Neuronal stem cell (in vitro differentiated cells): Measurements from ENCODE around the gene CACNA2D2.

Experiments
- DNase-seq: peaks from one replicate; pipeline ENCODE4 v3.0.0-alpha.2; 2013; ENCODE audit warnings: low spot score
- H2AFZ ChIP-seq: one replicate; pipeline ENCODE4 v1.6.1; 2013; ENCODE audit warnings: mild to moderate bottlenecking, low read length, inconsistent platforms
- H2AK5ac ChIP-seq: 2 replicates; pipeline ENCODE4 v1.6.1; 2013; ENCODE audit warnings: low read depth, mild to moderate bottlenecking, inconsistent platforms, low read length, moderate library complexity, mixed read lengths
- H2BK120ac ChIP-seq: 2 replicates; pipeline ENCODE4 v1.6.1; 2013; ENCODE audit warnings: low read depth, mild to moderate bottlenecking, inconsistent platforms, low read length, moderate library complexity, mixed read lengths
- H2BK12ac ChIP-seq: one replicate; pipeline ENCODE4 v1.6.1; 2013; ENCODE audit warnings: low read length, inconsistent platforms
- H2BK15ac ChIP-seq: 2 replicates; pipeline ENCODE4 v1.6.1; 2013; ENCODE audit warnings: mild to moderate bottlenecking, low read length, inconsistent platforms, mixed read lengths
- H2BK5ac ChIP-seq: one replicate; pipeline ENCODE4 v1.6.1; 2013; ENCODE audit warnings: inconsistent platforms, mild to moderate bottlenecking, low read length, moderate library complexity
- H3K14ac ChIP-seq: one replicate; pipeline ENCODE4 v1.6.1; 2013; ENCODE audit warnings: low read length, inconsistent platforms
- H3K18ac ChIP-seq: 2 replicates; pipeline ENCODE4 v1.6.1; 2013; ENCODE audit warnings: low read length, inconsistent platforms
- H3K23ac ChIP-seq: 2 replicates; pipeline ENCODE4 v1.6.1; 2013; ENCODE audit warnings: low read depth, mild to moderate bottlenecking, mixed read lengths, low read length, inconsistent platforms; ENCODE audit not compliant: poor library complexity
- H3K27ac ChIP-seq: replicated peaks from 3 replicates; pipeline ENCODE4 v1.5.1; 2013; ENCODE audit warnings: low read length, inconsistent platforms
- H3K27me3 ChIP-seq, 3 experiments: 2 replicates each; pipeline ENCODE4 v1.6.1; 2013; ENCODE audit warnings: low read length in 3 of 3, mild to moderate bottlenecking in 2 of 3, inconsistent platforms in 1 of 3, low read depth in 1 of 3, mixed read lengths in 1 of 3, moderate library complexity in 1 of 3; ENCODE audit not compliant: control insufficient read depth in 3 of 3, insufficient read depth in 3 of 3
- H3K36me3 ChIP-seq, 2 donors: replicated peaks in 1 of 2; 2 replicates each; pipeline ENCODE4 v1.6.1; 2013; ENCODE audit warnings: low read length in 2 of 2; ENCODE audit not compliant: control insufficient read depth in 2 of 2, insufficient read depth in 2 of 2
- H3K4ac ChIP-seq: 2 replicates; pipeline ENCODE4 v1.6.1; 2013; ENCODE audit warnings: inconsistent platforms, mild to moderate bottlenecking, low read length, moderate library complexity
- H3K4me1 ChIP-seq, 2 donors: 1 replicate in 1 of 2; 2 replicates in 1 of 2; pipeline ENCODE4 v1.6.1; 2013; ENCODE audit warnings: low read length in 2 of 2, low read depth in 1 of 2; ENCODE audit not compliant: control insufficient read depth in 2 of 2, insufficient read depth in 1 of 2
- H3K4me2 ChIP-seq: one replicate; pipeline ENCODE4 v1.6.1; 2013; ENCODE audit warnings: mild to moderate bottlenecking, low read length, inconsistent platforms; ENCODE audit not compliant: insufficient read depth, poor library complexity, severe bottlenecking
- H3K4me3 ChIP-seq, 2 donors: 2 replicates each; pipeline ENCODE4 v1.5.1; 2013; ENCODE audit warnings: low read length in 2 of 2, mild to moderate bottlenecking in 2 of 2, inconsistent platforms in 1 of 2, moderate library complexity in 1 of 2
- H3K79me1 ChIP-seq: one replicate; pipeline ENCODE4 v1.6.1; 2013; ENCODE audit warnings: low read depth, mild to moderate bottlenecking, inconsistent platforms, low read length, moderate library complexity
- H3K9ac ChIP-seq: one replicate; pipeline ENCODE4 v1.6.1; 2013; ENCODE audit warnings: mild to moderate bottlenecking, low read depth, low read length, inconsistent platforms; ENCODE audit not compliant: poor library complexity
- H3K9me3 ChIP-seq, 2 donors: replicated peaks in 1 of 2; 2 replicates each; pipeline versions ENCODE3 to v1.6.1; 2013; ENCODE audit warnings: low read length in 2 of 2, mild to moderate bottlenecking in 2 of 2, inconsistent platforms in 1 of 2, low read depth in 1 of 2, mixed read lengths in 1 of 2, moderate library complexity in 1 of 2; ENCODE audit not compliant: control insufficient read depth in 2 of 2, insufficient read depth in 1 of 2
- H4K8ac ChIP-seq: one replicate; pipeline ENCODE4 v1.6.1; 2013; ENCODE audit warnings: low read depth, mild to moderate bottlenecking, inconsistent platforms, low read length, moderate library complexity
- H4K91ac ChIP-seq: one replicate; pipeline ENCODE4 v1.6.1; 2013; ENCODE audit warnings: low read length, low read depth, mild to moderate bottlenecking, inconsistent platforms; ENCODE audit not compliant: poor library complexity
- WGBS, 2 donors: extraction: QIAGEN DNeasy Blood & Tissue Kit; methylation state at CpG; one replicate each; pipeline ENCODE4 v1.1.7; 2013; ENCODE audit warnings: missing lambda C conversion rate in 2 of 2, mixed read lengths in 1 of 2; ENCODE audit not compliant: insufficient read length in 2 of 2, insufficient replicate concordance in 1 of 2; ENCODE audit errors: extremely low coverage in 2 of 2; 5-methylcytosine and 5-hydroxymethylcytosine counted together

CACNA2D2 gene

DNA sequence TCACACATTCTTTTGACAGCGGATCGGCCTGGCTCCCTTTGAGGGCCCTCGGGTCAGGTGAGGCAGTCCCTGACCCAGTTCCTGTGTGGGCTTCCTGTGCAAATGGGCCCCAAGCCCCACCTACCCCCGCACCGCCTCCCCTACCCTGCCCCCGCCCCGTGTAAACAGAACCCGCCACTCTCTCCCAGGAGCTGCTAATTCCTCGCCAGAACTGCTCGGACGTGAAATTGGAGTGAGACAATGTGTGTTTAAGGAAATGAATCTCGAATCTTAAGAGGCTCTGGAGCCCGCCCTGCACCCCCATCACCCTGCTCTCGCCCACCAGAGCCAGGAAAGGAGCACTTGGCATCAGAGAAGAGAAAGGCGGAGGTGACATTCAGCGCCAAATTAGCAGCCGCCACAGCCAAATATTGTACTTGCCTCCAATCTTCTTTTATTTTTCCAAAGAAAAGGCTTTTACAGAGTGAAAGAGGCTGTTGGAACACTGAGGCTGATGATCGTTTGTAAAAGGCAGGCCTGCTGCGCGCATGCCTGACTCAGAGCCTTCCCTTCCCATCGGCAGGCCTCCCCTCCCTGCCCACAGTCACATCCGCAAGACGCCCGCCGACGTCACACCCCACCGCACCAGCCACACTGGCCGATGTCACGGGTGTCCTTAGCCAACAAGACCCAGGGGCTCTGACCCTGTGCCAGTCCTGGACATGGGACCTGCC, 53.1 kb downstream of the CACNA2D2 start:
- H2AFZ ChIP-seq = peak overlapping the region; percentile 59
- no peak overlapping the region for H4K91ac ChIP-seq
- H4K8ac ChIP-seq = no peak overlapping the region
- no peak overlapping the region for H2AK5ac ChIP-seq
- H3K9me3 ChIP-seq = no peaks in the 10 kb centered on the region
- H3K4me3 ChIP-seq = no peak overlapping the region
- H3K4me2 ChIP-seq = no peak overlapping the region
- no CpG with 5 or more reads among the region's 29 CpGs for WGBS, 2 donors
- no peaks in the 10 kb centered on the region for H3K79me1 ChIP-seq
- peaks cover 0 to 38% (median 0%) of the 10 kb centered on the region in 3 experiments for H3K27me3 ChIP-seq
- H3K18ac ChIP-seq = peak overlapping the region; percentile 87
- peak overlapping the region; percentile 8 for H2BK5ac ChIP-seq
- H3K4ac ChIP-seq = no peak overlapping the region
- peaks cover 7 to 26% of the 10 kb centered on the region in 2 donors for H3K4me1 ChIP-seq
- H3K9ac ChIP-seq = no peak overlapping the region
- H3K14ac ChIP-seq = no peak overlapping the region
- no peak overlapping the region for H3K23ac ChIP-seq
- H3K27ac ChIP-seq = peak overlapping the region; percentile 57
- no peak for DNase-seq
- no peak overlapping the region for H2BK15ac ChIP-seq
- no peak overlapping the region for H2BK120ac ChIP-seq
- no peaks in the 10 kb centered on the region for H3K36me3 ChIP-seq
- H2BK12ac ChIP-seq = no peak overlapping the region

DNA sequence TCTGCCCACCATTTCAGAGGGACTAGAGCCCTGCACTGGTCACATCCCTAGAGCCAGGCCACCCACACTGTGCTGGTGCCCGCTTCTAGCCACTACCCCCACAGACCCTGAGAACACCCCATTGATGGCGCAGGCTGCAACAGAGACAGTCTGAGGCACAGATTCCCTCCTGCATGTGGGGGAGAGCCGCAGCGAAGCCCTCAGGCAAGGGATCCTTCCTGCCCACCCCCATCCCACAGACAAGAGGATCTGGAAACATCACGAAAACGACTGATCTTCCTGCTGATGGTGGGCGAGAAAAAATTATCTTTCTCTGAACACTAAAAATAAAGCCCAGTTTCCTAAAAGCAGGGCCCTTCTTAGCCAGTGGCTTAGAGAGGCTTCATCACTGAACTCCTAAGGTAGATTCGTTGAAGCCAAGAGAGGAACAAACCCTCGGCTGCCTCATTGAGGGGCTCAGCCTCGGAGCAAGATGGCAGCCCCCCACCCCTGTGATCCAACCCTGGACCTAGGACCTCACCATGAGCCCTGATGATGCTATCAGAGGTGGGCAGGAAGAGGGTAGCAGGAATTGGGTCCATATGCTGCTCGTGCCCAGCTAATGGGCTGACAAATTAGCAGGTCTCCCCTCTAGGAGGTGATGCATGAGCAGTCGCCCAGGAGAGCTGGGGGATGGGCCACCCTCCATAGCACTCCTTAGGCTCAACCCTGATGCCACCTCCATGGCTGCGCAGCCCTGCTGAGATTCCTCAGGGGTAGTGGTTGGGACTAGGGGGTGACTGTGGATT, 54.5 kb downstream of the CACNA2D2 start:
- Histone ChIP-seq H2BK5ac (no peak overlapping the region), H3K4ac (peak overlapping the region; percentile 87), H2BK12ac (no peak overlapping the region), H3K4me1 (peaks cover 2 to 17% of the 10 kb centered on the region in 2 donors), H3K27me3 (peaks cover 0 to 47% (median 0%) of the 10 kb centered on the region in 3 experiments), H3K27ac (no peak overlapping the region), H3K4me2 (no peak overlapping the region), H4K91ac (no peak overlapping the region), H2AFZ (no peak overlapping the region), H3K79me1 (no peaks in the 10 kb centered on the region), H4K8ac (no peak overlapping the region), H2AK5ac (peak overlapping the region; percentile 76), H3K36me3 (no peaks in the 10 kb centered on the region), H2BK15ac (no peak overlapping the region), H2BK120ac (peak overlapping the region; percentile 4), H3K4me3 (no peak overlapping the region), H3K14ac (peak overlapping the region; percentile 9), H3K18ac (peak overlapping the region; percentile 54), H3K9me3 (no peaks in the 10 kb centered on the region), H3K9ac (no peak overlapping the region), H3K23ac (no peak overlapping the region)
- no peak for DNase-seq
- no CpG with 5 or more reads among the region's 13 CpGs for WGBS, 2 donors

DNA sequence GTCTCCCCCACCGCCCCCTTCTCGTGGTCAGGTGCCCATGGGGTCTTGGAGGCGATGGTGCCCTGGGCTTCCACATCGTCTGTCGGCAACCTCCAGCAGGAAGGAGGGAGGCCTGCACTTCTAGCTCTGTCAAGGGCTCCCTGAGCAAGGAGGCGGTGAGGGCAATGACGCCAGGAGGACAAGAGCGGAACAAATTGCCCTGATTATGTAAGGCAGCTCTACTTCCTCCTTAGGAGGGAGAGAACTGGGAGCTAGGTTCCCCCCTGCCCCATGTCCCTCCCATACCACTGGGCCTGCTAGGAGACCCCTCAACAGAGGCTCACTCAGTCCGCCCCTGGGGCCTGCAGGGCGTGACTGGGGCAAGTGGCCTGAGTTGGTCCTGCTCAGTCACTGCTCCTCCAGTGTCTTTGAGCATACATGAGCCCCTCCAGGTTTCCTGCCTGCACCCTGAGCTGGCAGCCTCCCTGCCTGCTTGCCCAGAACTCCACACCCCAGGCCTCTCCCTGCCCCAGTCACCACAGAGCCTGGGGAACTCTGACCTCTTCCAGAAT, 56.1 kb downstream of the CACNA2D2 start:
- peaks cover 2 to 15% of the 10 kb centered on the region in 2 donors for H3K4me1 ChIP-seq
- H4K91ac ChIP-seq = no peak overlapping the region
- H3K4ac ChIP-seq = no peak overlapping the region
- no peak overlapping the region for H3K27ac ChIP-seq
- no peak overlapping the region for H3K23ac ChIP-seq
- H3K27me3 ChIP-seq = peaks cover 0 to 61% (median 0%) of the 10 kb centered on the region in 3 experiments
- no peaks in the 10 kb centered on the region for H3K79me1 ChIP-seq
- H2BK15ac ChIP-seq = no peak overlapping the region
- no peaks in the 10 kb centered on the region for H3K36me3 ChIP-seq
- H2BK12ac ChIP-seq = no peak overlapping the region
- H3K4me2 ChIP-seq = no peak overlapping the region
- H3K9me3 ChIP-seq = no peaks in the 10 kb centered on the region
- no CpG with 5 or more reads among the region's 10 CpGs for WGBS, 2 donors
- H3K14ac ChIP-seq = no peak overlapping the region
- H2AK5ac ChIP-seq = no peak overlapping the region
- H4K8ac ChIP-seq = no peak overlapping the region
- no peak overlapping the region for H3K4me3 ChIP-seq
- no peak for DNase-seq
- H3K18ac ChIP-seq = no peak overlapping the region
- no peak overlapping the region for H3K9ac ChIP-seq
- H2BK5ac ChIP-seq = no peak overlapping the region
- H2AFZ ChIP-seq = no peak overlapping the region
- H2BK120ac ChIP-seq = no peak overlapping the region

DNA sequence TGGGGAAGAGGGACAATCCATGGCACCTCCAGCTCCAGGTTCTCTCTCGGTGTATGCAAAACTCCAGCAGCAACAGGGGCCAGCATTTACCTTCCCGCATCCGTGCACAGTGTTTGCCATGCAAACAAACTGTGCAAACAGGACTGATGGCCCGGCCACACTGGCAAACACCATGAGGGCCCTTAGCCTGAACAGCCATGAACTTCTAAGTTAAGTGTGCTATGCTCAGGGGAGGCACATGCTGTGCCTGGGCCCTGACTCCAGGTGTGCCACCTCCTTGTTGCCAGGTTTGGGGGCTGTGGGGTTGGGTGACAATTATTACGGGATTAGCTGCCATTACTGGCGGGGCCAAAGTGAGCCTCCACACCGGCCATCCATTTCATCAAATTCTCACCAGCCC, 57.5 kb downstream of the CACNA2D2 start:
- Histone ChIP-seq H3K79me1 (no peaks in the 10 kb centered on the region), H2BK12ac (peak overlapping the region; percentile 50), H2AFZ (no peak overlapping the region), H2BK5ac (no peak overlapping the region), H4K91ac (no peak overlapping the region), H2AK5ac (no peak overlapping the region), H3K4me1 (peaks cover 2 to 17% of the 10 kb centered on the region in 2 donors), H2BK120ac (no peak overlapping the region), H3K27me3 (peaks cover 0 to 76% (median 0%) of the 10 kb centered on the region in 3 experiments), H3K23ac (no peak overlapping the region), H3K18ac (no peak overlapping the region), H3K9ac (no peak overlapping the region), H3K14ac (no peak overlapping the region), H4K8ac (no peak overlapping the region), H3K4me3 (no peak overlapping the region), H3K27ac (no peak overlapping the region), H3K9me3 (no peaks in the 10 kb centered on the region), H2BK15ac (no peak overlapping the region), H3K4me2 (no peak overlapping the region), H3K4ac (no peak overlapping the region), H3K36me3 (no peaks in the 10 kb centered on the region)
- DNase-seq = no peak
- WGBS, 2 donors = no CpG with 5 or more reads among the region's 7 CpGs
